DOHH2 (cell line): Measurements from ENCODE around the gene RNMT.
"Not testable (repeated sequence)": the region's sequence is repeated elsewhere in the genome, so short reads cannot be mapped to it uniquely, and the experiment has no call there.

ENCODE experiments used
- H3F3A ChIP-seq: fragments of 200-600 bp; sonication (generic), shearing (Covaris generic); 2 replicates; pipeline ENCODE4 v1.6.0; 2016; ENCODE audit warnings: antibody characterized with exemption, mild to moderate bottlenecking; ENCODE audit not compliant: control insufficient read depth, insufficient read depth
- H3K27ac ChIP-seq: fragments of 200-600 bp; sonication (generic); 2 replicates; pipeline ENCODE4 v1.5.1; 2014; ENCODE audit warnings: low read depth, mild to moderate bottlenecking, low read length, moderate library complexity
- H3K27me3 ChIP-seq: fragments of 200-600 bp; sonication (generic); 2 replicates; pipeline ENCODE4 v1.6.1; 2014; ENCODE audit warnings: mild to moderate bottlenecking, low read length, mixed read lengths; ENCODE audit not compliant: control insufficient read depth
- H3K36me3 ChIP-seq: fragments of 200-600 bp; sonication (generic); 2 replicates; pipeline ENCODE4 v1.6.1; 2014; ENCODE audit warnings: mild to moderate bottlenecking, low read length, moderate library complexity, mixed read lengths; ENCODE audit not compliant: control insufficient read depth
- H3K4me1 ChIP-seq: fragments of 200-600 bp; sonication (generic); 2 replicates; pipeline ENCODE4 v1.6.1; 2014; ENCODE audit warnings: mild to moderate bottlenecking, low read length, mixed read lengths; ENCODE audit not compliant: control insufficient read depth
- H3K4me2 ChIP-seq: fragments of 200-600 bp; sonication (generic); 2 replicates; pipeline ENCODE4 v1.6.0; 2014; ENCODE audit warnings: mild to moderate bottlenecking, low read length, moderate library complexity
- H3K4me3 ChIP-seq: fragments of 200-600 bp; sonication (generic); 2 replicates; pipeline ENCODE4 v1.5.1; 2014; ENCODE audit warnings: mild to moderate bottlenecking, low read length, mixed read lengths
- H3K79me2 ChIP-seq: fragments of 200-600 bp; sonication (generic); 2 replicates; pipeline ENCODE4 v1.6.1; 2014; ENCODE audit warnings: mild to moderate bottlenecking, low read length, mixed read lengths; ENCODE audit not compliant: control insufficient read depth
- H3K9me2 ChIP-seq: fragments of 200-600 bp; sonication (generic); replicated peaks from 2 replicates; pipeline ENCODE4 v1.6.1; 2014; ENCODE audit warnings: mild to moderate bottlenecking, low read length, mixed read lengths; ENCODE audit not compliant: control insufficient read depth
- H3K9me3 ChIP-seq: fragments of 200-600 bp; sonication (generic); 2 replicates; pipeline ENCODE4 v1.6.1; 2014; ENCODE audit warnings: antibody characterized with exemption, low read length, mixed read lengths; ENCODE audit not compliant: control insufficient read depth, insufficient read depth
- H4K20me1 ChIP-seq: fragments of 200-600 bp; sonication (generic); 2 replicates; pipeline ENCODE4 v1.6.0; 2014; ENCODE audit warnings: low read depth, mild to moderate bottlenecking, antibody characterized with exemption, low read length, moderate library complexity; ENCODE audit not compliant: control insufficient read depth, insufficient read depth
- CTCF ChIP-seq: fragments of 200-600 bp; sonication (generic); IDR thresholded peaks from one replicate; pipeline ENCODE4 v1.5.1; 2014; ENCODE audit warnings: antibody characterized with exemption, mild to moderate bottlenecking, low read depth, low read length; ENCODE audit not compliant: poor library complexity, severe bottlenecking
- EZH2phosphoT487 ChIP-seq: fragments of 200-600 bp; sonication (generic); IDR thresholded peaks from 2 replicates; pipeline ENCODE4 v1.6.1; 2017; ENCODE audit warnings: borderline replicate concordance, mild to moderate bottlenecking, antibody characterized with exemption, low read length, moderate library complexity, mixed read lengths

Gene RNMT

GRCh38 chr18:13735681-13736080, 9.2 kb downstream of the RNMT start:
- TF ChIP-seq CTCF (no peak), EZH2phosphoT487 (no peak)
- Histone ChIP-seq H3K4me3 (no peak overlapping the region), H3K4me1 (no peaks in the 10 kb centered on the region), H3K36me3 (peaks cover 83% of the 10 kb centered on the region), H3K79me2 (peaks cover 20% of the 10 kb centered on the region), H3F3A (no peaks in the 10 kb centered on the region; the same call in 1 of the 2 replicates), H3K27me3 (no peaks in the 10 kb centered on the region), H3K27ac (no peak overlapping the region), H3K9me2 (no peaks in the 10 kb centered on the region), H4K20me1 (no peaks in the 10 kb centered on the region), H3K4me2 (no peak overlapping the region), H3K9me3 (no peaks in the 10 kb centered on the region)

- no peaks in the 10 kb centered on the region for H3K4me1 ChIP-seq
- H3K9me3 ChIP-seq = no peaks in the 10 kb centered on the region
- peaks cover 83% of the 10 kb centered on the region for H3K36me3 ChIP-seq
- no peaks in the 10 kb centered on the region for H3K9me2 ChIP-seq
- H3K27me3 ChIP-seq = no peaks in the 10 kb centered on the region
- H3K79me2 ChIP-seq = no peaks in the 10 kb centered on the region
- H3K27ac ChIP-seq = no peak overlapping the region
- no peaks in the 10 kb centered on the region for H3F3A ChIP-seq
- H3K4me2 ChIP-seq = no peak overlapping the region
- TF ChIP-seq EZH2phosphoT487 (no peak), CTCF (no peak)
- H4K20me1 ChIP-seq = no peaks in the 10 kb centered on the region
- H3K4me3 ChIP-seq = no peak overlapping the region
Observed at GRCh38 chr18:13745696-13746095, 19.2 kb downstream of the RNMT start.

- no peaks in the 10 kb centered on the region for H3F3A ChIP-seq
Observed at GRCh38 chr18:13746633-13747032, 20.2 kb downstream of the RNMT start.

GRCh38 chr18:13751599-13751998, 25.1 kb downstream of the RNMT start:
- H3K27ac ChIP-seq, H3K9me3 ChIP-seq, H4K20me1 ChIP-seq, H3K27me3 ChIP-seq, H3K9me2 ChIP-seq, H3K4me3 ChIP-seq, H3F3A ChIP-seq, H3K4me1 ChIP-seq, H3K4me2 ChIP-seq, H3K79me2 ChIP-seq: not testable (repeated sequence)
- H3K36me3 ChIP-seq = peaks cover 71% of the 10 kb centered on the region

More at GRCh38 chr18:13746633-13747032, 20.2 kb downstream of the RNMT start:
- Histone ChIP-seq H4K20me1 (no peaks in the 10 kb centered on the region), H3K9me3 (no peaks in the 10 kb centered on the region), H3K27me3 (no peaks in the 10 kb centered on the region), H3K4me2 (no peak overlapping the region), H3K4me3 (no peak overlapping the region), H3K79me2 (no peaks in the 10 kb centered on the region), H3K4me1 (no peaks in the 10 kb centered on the region), H3K36me3 (peaks cover 74% of the 10 kb centered on the region), H3K9me2 (no peaks in the 10 kb centered on the region), H3K27ac (no peak overlapping the region)
- TF ChIP-seq CTCF = no peak
- TF ChIP-seq EZH2phosphoT487 = no peak
